ENCODE data around the gene PAH.
A peak's percentile ranks its signal among the peaks of the same experiment; 100 is the strongest.

The PAH gene
- 0 to 0.25 (median 0) reads per million in 9 experiments for total RNA-seq

- ATAC-seq (replicated peaks) (peak; percentile 63), DNase-seq (no peak)
- Mint-ChIP-seq H3K4me3 (peak within 1 kb of the TSS; percentile 56 to 67), H3K4me1 (ENCODE audit: low read depth in 2 of 2) (peaks cover 0 to 5% of the 10 kb centered on the region in 2 donors), H3K27ac (peak within 1 kb of the TSS in 1 of 2 donors; percentile 82), H3K9me3 (no peaks in the 10 kb centered on the region), H3K36me3 (ENCODE audit: insufficient read depth) (no peaks in the 10 kb centered on the region), H3K27me3 (peaks cover 11 to 13% of the 10 kb centered on the region in 2 donors)
Measured at GRCh38 chr12:102917026-102917787, at the start of gene PAH. PAH (minus strand) TSS chr12:102917244; CDS start chr12:102917130, 114 bp downstream.

GRCh38 chr12:102966200-102966863, 49.3 kb upstream of the PAH start:
- H3K27me3 Mint-ChIP-seq: peaks cover 86 to 87% of the 10 kb centered on the region in 2 donors
- peaks cover 4 to 14% of the 10 kb centered on the region in 2 donors for H3K4me1 Mint-ChIP-seq (ENCODE audit: low read depth in 2 of 2)
- H3K4me3 Mint-ChIP-seq: no peak overlapping the region
- DNase-seq (no peak), ATAC-seq (replicated peaks) (no peak)
- no peak overlapping the region for H3K27ac Mint-ChIP-seq
- H3K36me3 Mint-ChIP-seq (ENCODE audit: insufficient read depth): peaks cover 4% of the 10 kb centered on the region
- peaks cover 0 to 3% of the 10 kb centered on the region in 2 donors for H3K9me3 Mint-ChIP-seq

- H3K4me1 Mint-ChIP-seq (ENCODE audit: low read depth in 2 of 2): peaks cover 4 to 14% of the 10 kb centered on the region in 2 donors
- peaks cover 4% of the 10 kb centered on the region for H3K36me3 Mint-ChIP-seq (ENCODE audit: insufficient read depth)
- DNase-seq (no peak), ATAC-seq (replicated peaks) (no peak)
- no peak overlapping the region for H3K27ac Mint-ChIP-seq
- peak overlapping the region; percentile 51 to 76 for H3K4me3 Mint-ChIP-seq
- peaks cover 86 to 87% of the 10 kb centered on the region in 2 donors for H3K27me3 Mint-ChIP-seq
- H3K9me3 Mint-ChIP-seq: peaks cover 0 to 3% of the 10 kb centered on the region in 2 donors
Measured at GRCh38 chr12:102965281-102966155, 48.5 kb upstream of the PAH start.

GRCh38 chr12:102964872-102965271, 47.8 kb upstream of the PAH start:
- DNase-seq (no peak), ATAC-seq (replicated peaks) (peak; percentile 27)
- peaks cover 4% of the 10 kb centered on the region for H3K36me3 Mint-ChIP-seq (ENCODE audit: insufficient read depth)
- H3K4me1 Mint-ChIP-seq (ENCODE audit: low read depth in 2 of 2): peaks cover 4 to 14% of the 10 kb centered on the region in 2 donors
- H3K4me3 Mint-ChIP-seq: peak overlapping the region; percentile 51 to 76
- peaks cover 0 to 3% of the 10 kb centered on the region in 2 donors for H3K9me3 Mint-ChIP-seq
- H3K27ac Mint-ChIP-seq: no peak overlapping the region
- peaks cover 87 to 90% of the 10 kb centered on the region in 2 donors for H3K27me3 Mint-ChIP-seq

- ATAC-seq (replicated peaks) (no peak), DNase-seq (no peak)
- Mint-ChIP-seq H3K27ac (no peak overlapping the region), H3K36me3 (ENCODE audit: insufficient read depth) (peaks cover 4% of the 10 kb centered on the region), H3K27me3 (peaks cover 94 to 96% of the 10 kb centered on the region in 2 donors), H3K4me1 (ENCODE audit: low read depth in 2 of 2) (peaks cover 4 to 20% of the 10 kb centered on the region in 2 donors), H3K9me3 (peaks cover 0 to 3% of the 10 kb centered on the region in 2 donors), H3K4me3 (no peak overlapping the region)
Measured at GRCh38 chr12:102963796-102964195, 46.8 kb upstream of the PAH start.

- Mint-ChIP-seq H3K9me3 (peaks cover 0 to 3% of the 10 kb centered on the region in 2 donors), H3K27ac (no peak overlapping the region), H3K4me1 (ENCODE audit: low read depth in 2 of 2) (peaks cover 4 to 20% of the 10 kb centered on the region in 2 donors), H3K27me3 (peaks cover 90 to 96% of the 10 kb centered on the region in 2 donors), H3K4me3 (no peak overlapping the region), H3K36me3 (ENCODE audit: insufficient read depth) (peaks cover 4% of the 10 kb centered on the region)
- DNase-seq (no peak), ATAC-seq (replicated peaks) (no peak)
Measured at GRCh38 chr12:102962986-102963385, 45.9 kb upstream of the PAH start.

GRCh38 chr12:102962532-102962931, 45.5 kb upstream of the PAH start:
- Mint-ChIP-seq H3K27ac (no peak overlapping the region), H3K4me1 (ENCODE audit: low read depth in 2 of 2) (peaks cover 4 to 20% of the 10 kb centered on the region in 2 donors), H3K4me3 (no peak overlapping the region), H3K36me3 (ENCODE audit: insufficient read depth) (peaks cover 4% of the 10 kb centered on the region), H3K9me3 (peaks cover 0 to 3% of the 10 kb centered on the region in 2 donors), H3K27me3 (peaks cover 91 to 99% of the 10 kb centered on the region in 2 donors)
- ATAC-seq (replicated peaks) (no peak), DNase-seq (no peak)

- Mint-ChIP-seq H3K4me1 (ENCODE audit: low read depth in 2 of 2) (peaks cover 4 to 27% of the 10 kb centered on the region in 2 donors), H3K4me3 (no peak overlapping the region), H3K36me3 (ENCODE audit: insufficient read depth) (peaks cover 4% of the 10 kb centered on the region), H3K27me3 (peaks cover 91 to 100% of the 10 kb centered on the region in 2 donors), H3K9me3 (peaks cover 0 to 3% of the 10 kb centered on the region in 2 donors), H3K27ac (no peak overlapping the region)
- DNase-seq: no peak
- ATAC-seq (replicated peaks): no peak
Measured at GRCh38 chr12:102961466-102961855, 44.4 kb upstream of the PAH start.

- Mint-ChIP-seq H3K36me3 (ENCODE audit: insufficient read depth) (peaks cover 4% of the 10 kb centered on the region), H3K4me3 (no peak overlapping the region), H3K9me3 (peaks cover 0 to 3% of the 10 kb centered on the region in 2 donors), H3K4me1 (ENCODE audit: low read depth in 2 of 2) (peaks cover 4 to 26% of the 10 kb centered on the region in 2 donors), H3K27me3 (peaks cover 92 to 100% of the 10 kb centered on the region in 2 donors), H3K27ac (peak overlapping the region in 1 of 2 donors; percentile 2)
- ATAC-seq (replicated peaks): no peak
- no peak for DNase-seq
Measured at GRCh38 chr12:102960766-102961465, 43.9 kb upstream of the PAH start.

- Mint-ChIP-seq H3K36me3 (ENCODE audit: insufficient read depth) (peaks cover 4% of the 10 kb centered on the region), H3K27ac (no peak overlapping the region), H3K4me3 (peak overlapping the region in 1 of 2 donors; percentile 36), H3K4me1 (ENCODE audit: low read depth in 2 of 2) (peaks cover 0 to 17% of the 10 kb centered on the region in 2 donors), H3K9me3 (peaks cover 0 to 3% of the 10 kb centered on the region in 2 donors), H3K27me3 (peaks cover 92 to 100% of the 10 kb centered on the region in 2 donors)
- DNase-seq (no peak), ATAC-seq (replicated peaks) (no peak)
Measured at GRCh38 chr12:102959391-102959790, 42.3 kb upstream of the PAH start.

- H3K9me3 Mint-ChIP-seq: peaks cover 0 to under 1% of the 10 kb centered on the region in 2 donors
- H3K27ac Mint-ChIP-seq: no peak overlapping the region
- DNase-seq (no peak), ATAC-seq (replicated peaks) (no peak)
- peaks cover 86 to 100% of the 10 kb centered on the region in 2 donors for H3K27me3 Mint-ChIP-seq
- peaks cover 0 to 17% of the 10 kb centered on the region in 2 donors for H3K4me1 Mint-ChIP-seq (ENCODE audit: low read depth in 2 of 2)
- peak overlapping the region; percentile 4 to 36 for H3K4me3 Mint-ChIP-seq
- H3K36me3 Mint-ChIP-seq (ENCODE audit: insufficient read depth): peaks cover 4% of the 10 kb centered on the region
Measured at GRCh38 chr12:102958830-102959176, 41.8 kb upstream of the PAH start.

GRCh38 chr12:102958073-102958829, 41.2 kb upstream of the PAH start:
- H3K27ac Mint-ChIP-seq: no peak overlapping the region
- peaks cover 80 to 100% of the 10 kb centered on the region in 2 donors for H3K27me3 Mint-ChIP-seq
- H3K4me3 Mint-ChIP-seq: peak overlapping the region; percentile 69 to 74
- no peaks in the 10 kb centered on the region for H3K9me3 Mint-ChIP-seq
- peaks cover 4% of the 10 kb centered on the region for H3K36me3 Mint-ChIP-seq (ENCODE audit: insufficient read depth)
- H3K4me1 Mint-ChIP-seq (ENCODE audit: low read depth in 2 of 2): peaks cover 0 to 17% of the 10 kb centered on the region in 2 donors
- no peak for ATAC-seq (replicated peaks)
- DNase-seq: no peak

All from effector memory CD8-positive, alpha-beta T cell (primary cell).